ENCODE measurements around the gene IL21.

GRCh38 chr4:122633211-122633610 is 12.3 kb upstream of the IL21 start:
- no peak for TF ChIP-seq CTCF (IDR thresholded peaks at IDR 0.05)
- TF ChIP-seq GABPB1 (CRISPR knock-in tag; IDR thresholded peaks at IDR 0.05): no peak
- TF ChIP-seq MYBL2 (CRISPR knock-in tag; IDR thresholded peaks at IDR 0.05): no peak
- no peak for TF ChIP-seq MAX (CRISPR knock-in tag; IDR thresholded peaks at IDR 0.05)
- TF ChIP-seq CREB1 (CRISPR knock-in tag; IDR thresholded peaks at IDR 0.05): no peak
- TF ChIP-seq ZNF317 (CRISPR knock-in tag; IDR thresholded peaks at IDR 0.05; ENCODE audit: borderline replicate concordance, low read depth): no peak
- no peak for TF ChIP-seq HMGXB4 (CRISPR knock-in tag; IDR thresholded peaks at IDR 0.05)
- no peak for TF ChIP-seq ATF3 (CRISPR knock-in tag; conservative IDR thresholded peaks at IDR 0.05)
